HG03095 (cell line): ENCODE results near the gene CPEB1.
"Not testable (repeated sequence)": the region's sequence is repeated elsewhere in the genome, so short reads cannot be mapped to it uniquely, and the experiment has no call there.

Experiments used
- ATAC-seq: cut with Tn5 transposase; IDR thresholded peaks from one replicate; pipeline ENCODE4 v1.9.1; 2021; ENCODE audit warnings: moderate library complexity; ENCODE audit not compliant: unreplicated experiment

CPEB1 gene

GRCh38 chr15:82649226-82649999 is 2.2 kb upstream of the CPEB1 start:
- ATAC-seq, result no peak

DNA sequence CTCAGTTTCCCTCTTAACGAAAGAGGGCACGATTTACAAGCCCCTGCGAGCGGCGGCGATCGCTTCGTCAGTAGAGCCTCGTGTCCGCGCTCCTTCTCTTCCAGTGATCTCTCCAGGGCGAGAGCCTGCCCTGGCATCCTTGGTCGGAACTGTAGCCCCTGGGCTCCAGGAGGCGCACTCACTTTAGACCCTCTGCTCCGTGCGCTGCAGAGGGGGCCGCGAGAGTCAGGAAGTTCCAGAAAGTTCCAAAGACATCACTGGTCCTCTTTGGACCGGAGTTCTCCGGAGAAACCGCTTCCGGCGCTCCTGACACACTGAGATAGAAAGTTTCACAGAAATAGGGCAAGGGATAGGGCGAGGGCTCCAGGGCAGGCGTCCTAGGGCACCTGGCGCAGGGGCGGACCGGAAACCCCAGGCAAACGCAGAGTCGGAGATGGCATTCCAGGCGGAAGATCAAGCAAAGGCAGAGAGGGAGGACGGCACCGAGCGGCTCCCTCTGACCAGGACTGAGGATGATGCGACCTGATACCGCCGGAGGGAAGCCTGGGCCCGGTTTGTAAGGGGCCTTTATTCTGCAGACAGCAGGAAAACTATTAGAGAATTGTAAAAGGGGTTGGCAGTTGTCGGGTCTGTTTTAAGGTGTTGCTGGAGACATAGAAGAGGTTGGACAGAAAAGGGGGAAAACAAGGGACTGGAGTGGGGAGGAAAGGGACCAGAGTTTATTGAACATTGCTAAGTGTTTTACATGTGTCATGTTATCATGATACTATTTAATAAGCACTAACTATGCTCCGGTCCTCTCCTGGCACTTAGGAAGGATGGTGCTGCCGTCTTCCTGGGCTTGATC is 1.3 kb upstream of the CPEB1 start:
- ATAC-seq, result no peak

GRCh38 chr15:82647835-82648256 is 683 bp upstream of the CPEB1 start:
- ATAC-seq, result no peak

GRCh38 chr15:82646250-82647044 is 716 bp downstream of the CPEB1 start:
- no peak for ATAC-seq

DNA sequence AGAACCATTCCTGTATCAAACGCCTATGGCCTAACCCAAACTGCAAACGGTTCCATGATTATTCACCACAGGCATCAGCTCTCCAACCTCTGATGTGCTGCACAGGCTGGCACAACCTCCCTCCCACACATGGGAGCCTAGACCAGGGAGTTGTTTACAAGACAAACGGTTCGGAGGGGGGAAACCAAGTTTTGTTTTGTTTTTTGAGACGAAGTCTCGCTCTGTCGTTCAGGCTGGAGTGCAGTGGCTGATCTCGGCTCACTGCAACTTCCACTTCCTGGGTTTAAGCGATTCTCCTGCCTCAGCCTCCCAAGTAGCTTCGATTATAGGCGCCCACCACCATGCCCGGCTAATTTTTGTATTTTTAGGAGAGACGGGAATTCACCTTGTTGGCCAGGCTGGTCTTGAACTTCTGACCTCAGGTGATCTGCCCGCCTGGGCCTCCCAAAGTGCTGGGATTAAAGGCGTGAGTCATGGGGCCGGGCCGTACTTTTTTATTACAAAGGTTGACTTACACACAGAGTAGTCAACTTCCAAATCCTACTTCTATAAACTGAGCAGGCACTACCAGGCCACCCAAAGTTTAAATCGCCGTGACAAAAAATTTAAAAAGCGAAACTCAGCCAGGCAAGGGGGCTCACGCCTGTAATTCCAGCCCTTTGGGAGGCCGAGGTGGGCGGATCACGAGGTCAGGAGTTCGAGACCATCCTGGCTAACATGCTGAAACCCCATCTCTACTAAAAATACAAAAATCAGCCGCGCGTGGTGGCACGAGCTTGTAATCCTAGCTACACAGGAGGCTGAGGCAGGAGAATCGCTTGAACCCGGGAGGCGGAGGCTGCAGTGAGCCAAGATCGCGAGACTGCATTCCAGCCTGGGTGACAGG is 2.0 kb downstream of the CPEB1 start:
- not testable (repeated sequence) for ATAC-seq

DNA sequence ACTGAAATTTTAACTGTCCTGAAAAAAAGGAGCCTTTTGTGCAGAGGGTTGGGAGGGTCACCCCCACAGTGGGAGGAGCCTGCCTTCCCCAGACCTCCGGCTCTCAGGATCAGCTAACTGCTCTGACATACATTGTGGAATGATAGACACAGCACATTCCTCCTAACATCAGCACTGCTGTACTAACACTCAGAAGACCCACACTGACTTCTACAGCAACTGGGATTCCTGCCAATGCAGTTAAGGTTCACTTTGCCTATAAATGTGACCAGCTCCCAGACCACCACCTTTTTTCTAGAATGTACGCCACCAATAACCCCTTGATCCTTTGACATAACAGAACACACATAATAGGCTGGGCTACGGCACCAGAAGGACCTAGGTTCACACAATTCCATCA is 3.2 kb downstream of the CPEB1 start:
- ATAC-seq, result no peak

DNA sequence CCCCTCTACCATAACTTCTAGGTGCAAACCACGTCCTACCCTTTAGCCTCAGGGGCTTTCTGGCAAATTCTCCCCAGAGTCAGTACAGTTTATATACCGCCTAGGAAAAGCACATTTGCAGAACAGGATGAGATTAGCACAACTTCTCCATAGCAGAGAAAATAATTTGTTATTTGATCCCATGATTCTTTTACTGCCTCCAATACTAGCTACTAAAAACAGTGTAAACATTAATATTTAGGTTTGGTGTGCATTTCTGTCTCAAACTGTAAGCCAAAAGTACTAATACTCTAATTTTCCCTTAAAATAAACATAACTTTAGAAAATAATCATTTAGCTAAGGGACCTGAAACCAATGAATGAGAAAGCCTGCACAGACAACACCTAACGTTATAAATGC is 4.5 kb downstream of the CPEB1 start:
- ATAC-seq, result no peak

DNA sequence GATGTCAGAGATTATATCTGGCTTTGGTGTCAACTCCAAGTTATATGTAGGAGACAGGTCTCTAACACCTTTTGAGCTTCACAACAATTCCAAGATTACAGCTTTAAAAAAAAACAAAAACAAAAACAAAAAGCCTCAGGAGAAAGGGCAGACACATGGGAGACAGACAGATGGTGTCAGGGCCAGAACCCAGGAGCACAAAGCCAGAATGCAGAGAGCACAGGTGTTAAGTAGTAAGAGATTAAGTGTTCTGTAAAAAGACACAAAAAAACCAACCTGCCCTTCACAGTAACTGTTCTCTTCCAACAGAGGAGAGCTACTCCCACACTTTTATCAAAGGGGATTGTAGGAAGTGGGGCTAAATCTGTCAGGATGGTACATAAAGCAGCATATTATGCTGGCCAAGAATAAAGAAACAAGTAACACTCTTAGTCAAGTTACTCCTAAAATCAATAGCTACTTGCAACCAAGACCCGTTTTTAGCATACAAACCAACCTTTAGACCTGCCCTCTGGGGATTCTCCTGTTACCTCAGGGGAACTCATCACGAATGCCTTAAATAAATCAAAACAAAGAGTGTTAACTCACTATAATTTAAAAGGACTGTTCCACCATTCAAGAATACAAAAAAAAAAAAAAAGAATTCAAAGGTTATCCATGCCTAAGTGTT is 5.9 kb downstream of the CPEB1 start:
- ATAC-seq, result no peak

DNA sequence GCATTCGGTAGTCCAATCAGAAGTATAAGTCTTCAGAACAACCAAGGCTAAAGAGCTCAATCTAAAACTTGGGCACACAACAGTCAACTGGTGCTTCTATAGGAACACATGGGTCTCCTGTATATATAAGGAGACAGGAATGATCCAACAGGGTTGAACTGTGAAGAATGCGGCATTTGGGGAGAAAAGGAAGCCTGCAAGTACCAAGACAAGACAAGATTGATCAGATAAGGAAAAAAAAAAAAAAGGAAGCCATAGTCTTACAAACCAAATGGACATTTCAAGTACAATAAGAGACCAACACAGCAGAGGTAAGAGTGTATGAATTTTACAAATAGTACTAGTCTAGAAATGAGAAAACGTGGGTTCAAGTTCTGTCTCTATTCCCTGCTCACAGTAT is 6.5 kb downstream of the CPEB1 start:
- ATAC-seq, result no peak

GRCh38 chr15:82635798-82636197 is 11.4 kb downstream of the CPEB1 start:
- no peak for ATAC-seq

- ATAC-seq, result no peak
These were observed 17.1 kb downstream of the CPEB1 start for GRCh38 chr15:82630033-82630432.

GRCh38 chr15:82625136-82625535 is 22.0 kb downstream of the CPEB1 start:
- no peak for ATAC-seq

- no peak for ATAC-seq
These were observed 22.7 kb downstream of the CPEB1 start for GRCh38 chr15:82624438-82624837.

- ATAC-seq, result no peak
These were observed 23.2 kb downstream of the CPEB1 start for GRCh38 chr15:82624008-82624407.

DNA sequence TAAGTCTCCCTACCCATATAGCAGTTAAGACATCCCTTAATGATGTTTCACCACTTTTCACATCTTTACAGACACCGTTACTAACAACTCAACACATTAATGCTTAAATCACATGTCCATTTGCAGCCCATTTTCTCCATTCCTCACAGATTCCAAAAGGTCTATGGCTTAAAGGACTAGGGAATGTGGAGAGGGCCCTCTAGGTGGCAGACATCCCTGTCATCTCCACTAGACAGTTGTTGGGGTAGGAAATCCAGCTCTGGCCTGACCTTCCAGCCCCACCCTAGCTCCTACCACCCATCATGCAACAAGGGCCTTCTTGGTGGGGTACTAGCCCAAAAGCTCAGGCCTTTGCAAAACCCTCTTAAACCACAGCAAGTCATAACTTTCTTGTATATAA is 25.2 kb downstream of the CPEB1 start:
- ATAC-seq, result no peak

DNA sequence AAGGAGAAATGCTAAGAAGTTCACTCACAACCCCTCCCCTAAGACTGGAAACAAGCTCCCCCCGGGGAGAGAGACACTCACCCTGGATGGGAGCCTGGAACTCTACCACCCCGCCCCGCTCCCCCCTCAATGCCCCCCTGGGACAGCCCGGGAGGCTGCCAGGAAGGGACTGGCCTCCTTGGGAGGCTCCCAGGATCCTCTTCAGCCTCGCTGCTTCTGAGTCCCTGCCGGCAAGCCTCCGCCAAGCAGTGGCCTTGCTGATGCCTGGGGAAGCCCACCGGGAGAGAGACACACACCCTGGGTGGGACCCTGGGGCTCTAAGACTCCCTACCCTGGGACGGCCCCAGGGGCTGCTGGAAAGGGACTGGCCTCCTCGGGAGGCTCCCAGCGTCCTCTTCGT is 33.4 kb downstream of the CPEB1 start:
- no peak for ATAC-seq

GRCh38 chr15:82611348-82611747 is 35.8 kb downstream of the CPEB1 start:
- no peak for ATAC-seq

- ATAC-seq, result no peak
These were observed 45.0 kb downstream of the CPEB1 start for GRCh38 chr15:82602195-82602594.

DNA sequence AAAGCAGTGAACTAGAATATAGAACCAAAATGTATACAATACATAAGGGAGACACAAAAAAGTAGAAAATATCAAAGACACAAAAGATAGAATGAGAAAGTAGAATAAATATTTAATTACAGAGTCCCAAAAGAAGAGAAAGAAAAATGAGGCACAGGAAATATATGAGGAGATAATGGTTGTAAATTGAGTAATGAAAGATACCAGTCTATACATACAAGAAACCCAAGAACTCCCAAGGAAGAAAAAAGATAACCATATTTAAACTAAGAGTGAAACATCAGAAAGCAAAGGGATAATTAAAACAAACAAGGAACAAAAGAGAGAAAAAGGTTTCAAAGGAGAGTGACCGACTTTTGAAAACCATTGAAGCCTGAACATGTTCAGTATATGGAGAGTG is 47.3 kb downstream of the CPEB1 start:
- no peak for ATAC-seq

DNA sequence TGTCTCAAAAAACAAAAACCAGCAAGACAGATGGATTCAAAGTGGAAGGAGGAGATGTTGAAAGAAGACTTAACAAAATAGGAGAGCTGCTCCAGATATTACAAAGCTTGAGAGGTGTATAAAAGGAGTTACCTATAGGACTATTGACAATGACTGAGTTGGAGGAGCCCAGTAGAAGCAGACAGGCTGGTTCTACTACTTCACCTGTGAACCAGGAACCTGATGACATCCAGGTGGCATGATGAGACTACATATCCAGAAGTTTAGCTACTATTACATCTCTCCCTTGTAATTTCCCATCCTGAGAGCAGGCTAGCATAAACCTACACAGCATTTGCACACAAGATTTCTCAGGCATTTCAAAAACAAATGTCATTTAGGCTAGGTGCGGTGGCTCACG is 49.3 kb downstream of the CPEB1 start:
- ATAC-seq, result no peak
